ENCODE data around the gene RGS1. TPM values are rescaled to one million over a fixed set of nuclear protein-coding genes. Genes with fewer than 3 reads are reported as not detected.

The RGS1 gene
- total RNA-seq, 4 donors from 2014 or later = 7.4 to 55.9 (median 22.6) TPM

DNA sequence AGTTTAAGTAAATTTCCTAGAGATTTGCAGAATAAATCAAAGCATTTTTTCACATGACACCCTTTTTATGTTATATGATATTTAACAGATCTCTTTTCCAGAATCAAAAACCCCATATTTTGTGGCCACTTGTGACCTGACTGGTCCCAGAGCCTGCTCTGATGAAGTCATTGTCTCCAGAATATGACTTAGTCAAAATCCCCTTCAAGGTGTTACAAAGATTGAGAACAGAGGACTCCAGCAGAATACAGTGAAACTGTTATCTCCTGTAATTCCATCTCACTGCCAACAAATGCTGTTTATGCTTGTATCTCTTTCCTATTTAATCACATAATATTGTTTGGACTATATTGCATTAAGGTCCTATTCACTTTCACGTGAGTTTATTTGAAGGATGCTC is 25.6 kb downstream of the RGS1 start:
- no peaks in the 10 kb centered on the region for H3K4me1 ChIP-seq
- H3K9me3 ChIP-seq = no peaks in the 10 kb centered on the region
- no peak for DNase-seq
- TF ChIP-seq, protein P1, sequence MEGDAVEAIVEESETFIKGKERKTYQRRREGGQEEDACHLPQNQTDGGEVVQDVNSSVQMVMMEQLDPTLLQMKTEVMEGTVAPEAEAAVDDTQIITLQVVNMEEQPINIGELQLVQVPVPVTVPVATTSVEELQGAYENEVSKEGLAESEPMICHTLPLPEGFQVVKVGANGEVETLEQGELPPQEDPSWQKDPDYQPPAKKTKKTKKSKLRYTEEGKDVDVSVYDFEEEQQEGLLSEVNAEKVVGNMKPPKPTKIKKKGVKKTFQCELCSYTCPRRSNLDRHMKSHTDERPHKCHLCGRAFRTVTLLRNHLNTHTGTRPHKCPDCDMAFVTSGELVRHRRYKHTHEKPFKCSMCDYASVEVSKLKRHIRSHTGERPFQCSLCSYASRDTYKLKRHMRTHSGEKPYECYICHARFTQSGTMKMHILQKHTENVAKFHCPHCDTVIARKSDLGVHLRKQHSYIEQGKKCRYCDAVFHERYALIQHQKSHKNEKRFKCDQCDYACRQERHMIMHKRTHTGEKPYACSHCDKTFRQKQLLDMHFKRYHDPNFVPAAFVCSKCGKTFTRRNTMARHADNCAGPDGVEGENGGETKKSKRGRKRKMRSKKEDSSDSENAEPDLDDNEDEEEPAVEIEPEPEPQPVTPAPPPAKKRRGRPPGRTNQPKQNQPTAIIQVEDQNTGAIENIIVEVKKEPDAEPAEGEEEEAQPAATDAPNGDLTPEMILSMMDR (IDR thresholded peaks at IDR 0.05) = no peak
- no peak for TF ChIP-seq POLR2A (IDR thresholded peaks at IDR 0.05)
- WGBS, 2 donors = 63 to 78% methylated on average over 1 of the region's 1 CpG
- no peak overlapping the region for H3K27ac ChIP-seq
- no peaks in the 10 kb centered on the region for H3K27me3 ChIP-seq
- intact Hi-C loops (cut with DNase I) = no loop called here
- H3K36me3 ChIP-seq = no peaks in the 10 kb centered on the region
- H3K4me3 ChIP-seq = no peak overlapping the region

DNA sequence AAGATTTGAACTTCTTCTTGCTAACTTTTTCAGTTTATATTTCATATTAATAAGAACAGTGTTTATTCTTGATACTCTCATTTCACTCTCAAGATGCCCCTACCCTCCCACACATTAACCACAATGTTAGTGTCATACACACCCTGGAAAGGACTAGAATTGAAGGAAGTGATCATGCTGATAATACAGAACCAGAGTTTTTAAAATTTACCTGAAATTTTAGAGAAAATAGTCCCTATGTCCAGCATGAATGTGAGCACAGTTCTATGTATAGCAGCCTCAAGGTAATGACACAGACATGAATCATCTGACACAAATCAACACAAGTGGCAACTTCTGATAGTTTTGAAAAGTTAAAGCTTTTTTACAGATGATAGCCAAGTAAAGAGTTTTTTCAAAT is 26.0 kb downstream of the RGS1 start:
- Histone ChIP-seq H3K27me3 (no peaks in the 10 kb centered on the region), H3K9me3 (no peaks in the 10 kb centered on the region), H3K4me3 (no peak overlapping the region), H3K4me1 (no peaks in the 10 kb centered on the region), H3K36me3 (no peaks in the 10 kb centered on the region), H3K27ac (no peak overlapping the region)
- DNase-seq = no peak
- TF ChIP-seq, protein P1 (IDR thresholded peaks at IDR 0.05) = no peak
- TF ChIP-seq POLR2A (IDR thresholded peaks at IDR 0.05) = no peak
- intact Hi-C loops (cut with DNase I) = no loop called here

DNA sequence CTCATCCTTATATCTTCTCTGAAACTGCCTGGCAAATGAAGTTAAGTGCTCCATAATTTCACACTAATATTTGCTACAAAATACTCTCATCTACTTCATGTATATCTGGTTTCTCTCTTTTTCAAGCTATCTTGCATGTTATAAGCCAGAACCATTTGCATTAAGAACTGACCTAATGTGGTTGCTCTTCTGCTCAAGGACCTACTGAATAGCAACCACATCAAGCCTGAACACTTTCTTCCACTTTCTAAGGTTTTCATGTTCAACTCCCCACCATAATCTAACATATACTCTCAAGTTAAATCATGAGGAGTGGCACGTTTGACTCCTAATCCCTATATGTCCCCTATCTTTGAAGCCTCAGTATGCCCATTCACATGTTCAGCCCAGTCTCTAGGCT is 27.2 kb downstream of the RGS1 start:
- Histone ChIP-seq H3K36me3 (no peaks in the 10 kb centered on the region), H3K4me3 (no peak overlapping the region), H3K27ac (no peak overlapping the region), H3K9me3 (no peaks in the 10 kb centered on the region), H3K4me1 (no peaks in the 10 kb centered on the region), H3K27me3 (no peaks in the 10 kb centered on the region)
- no peak for TF ChIP-seq POLR2A (IDR thresholded peaks at IDR 0.05)
- TF ChIP-seq, protein P1 (IDR thresholded peaks at IDR 0.05) = no peak
- DNase-seq = no peak
- 64 to 68% methylated on average over 1 of the region's 1 CpG for WGBS, 2 donors
- intact Hi-C loops (cut with DNase I) = no loop called here

DNA sequence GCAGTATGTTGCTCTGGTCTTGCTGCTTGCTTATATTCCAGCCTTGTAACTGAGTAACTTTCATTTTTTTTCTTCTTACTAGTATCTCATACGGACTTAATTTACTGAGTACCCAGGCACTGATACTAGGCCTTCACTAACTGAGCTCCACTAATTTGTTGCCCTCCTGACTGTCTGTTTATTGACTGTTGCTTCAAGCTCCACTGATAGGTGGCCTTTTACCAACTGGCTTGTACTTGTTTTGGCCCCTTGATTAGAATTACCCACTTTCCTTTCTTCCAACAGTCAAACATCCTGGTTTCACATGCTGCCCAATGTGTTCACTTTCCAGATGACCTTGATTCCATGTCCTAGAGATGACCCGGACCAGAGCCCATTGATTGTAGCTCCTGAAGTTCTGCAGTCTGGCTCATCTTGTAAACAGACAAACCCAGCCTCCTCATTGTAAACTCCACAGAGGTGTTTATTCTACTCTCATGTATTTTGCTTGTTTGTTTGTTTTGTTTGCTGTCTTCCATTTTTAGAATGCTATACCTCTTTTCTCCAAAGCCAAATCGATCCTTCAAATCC is 27.7 kb downstream of the RGS1 start:
- intact Hi-C loops (cut with DNase I) = no loop called here
- WGBS, 2 donors = 70 to 75% methylated on average over 3 of the region's 3 CpGs
- TF ChIP-seq POLR2A (IDR thresholded peaks at IDR 0.05) = no peak
- TF ChIP-seq, protein P1 (IDR thresholded peaks at IDR 0.05) = no peak
- H3K27ac ChIP-seq = no peak overlapping the region
- H3K36me3 ChIP-seq = no peaks in the 10 kb centered on the region
- no peaks in the 10 kb centered on the region for H3K27me3 ChIP-seq
- no peaks in the 10 kb centered on the region for H3K9me3 ChIP-seq
- no peak for DNase-seq
- no peaks in the 10 kb centered on the region for H3K4me1 ChIP-seq
- H3K4me3 ChIP-seq = no peak overlapping the region

DNA sequence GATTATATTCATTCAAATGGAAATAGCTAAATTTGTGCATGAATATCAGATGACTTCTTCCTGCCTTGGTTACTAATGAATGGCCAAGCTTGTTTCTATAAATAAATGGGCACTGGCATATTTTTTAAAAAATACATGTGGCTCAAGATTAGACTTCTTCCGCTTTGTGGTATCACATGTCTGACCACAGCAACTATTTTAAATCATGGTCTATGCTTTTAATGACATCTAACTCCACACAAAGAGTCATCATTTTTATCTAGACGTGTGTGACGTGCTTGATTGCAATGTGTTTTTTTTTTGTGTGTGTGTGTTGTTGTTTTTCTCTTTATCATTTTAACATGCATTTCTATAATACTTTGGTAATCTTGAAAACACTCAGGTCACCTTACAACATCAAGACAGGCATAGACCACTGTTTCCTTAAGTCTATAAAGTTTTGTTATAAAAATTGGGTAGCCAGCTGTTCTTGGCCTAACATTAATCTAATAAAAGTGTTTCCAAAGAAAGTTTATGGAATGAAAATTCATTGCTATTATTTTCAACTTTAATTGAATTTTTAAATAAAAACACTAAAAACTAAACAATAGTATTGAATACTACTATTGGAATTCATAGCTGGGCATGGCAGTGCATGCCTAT is 29.5 kb downstream of the RGS1 start:
- no peak for DNase-seq
- 84 to 88% methylated on average over 3 of the region's 3 CpGs for WGBS, 2 donors
- no peaks in the 10 kb centered on the region for H3K27me3 ChIP-seq
- H3K27ac ChIP-seq = no peak overlapping the region
- H3K4me1 ChIP-seq = no peaks in the 10 kb centered on the region
- H3K4me3 ChIP-seq = no peak overlapping the region
- intact Hi-C loops (cut with DNase I) = loop anchor here (5.0 kb wide), 1 partner anchor 128 kb away; no protein-coding TSS in a partner anchor
- no peak for TF ChIP-seq POLR2A (IDR thresholded peaks at IDR 0.05)
- TF ChIP-seq, protein P1 (IDR thresholded peaks at IDR 0.05) = no peak
- no peaks in the 10 kb centered on the region for H3K9me3 ChIP-seq
- H3K36me3 ChIP-seq = no peaks in the 10 kb centered on the region
